Caco-2 (cell line): ENCODE results near the gene PDLIM1. TPM values are rescaled to one million over a fixed set of nuclear protein-coding genes. Genes with fewer than 3 reads are reported as not detected.
"Not testable (repeated sequence)": the region's sequence is repeated elsewhere in the genome, so short reads cannot be mapped to it uniquely, and the experiment has no call there.

Experiments used
- BruUV-seq: library from RNA; stranded (reverse); fragments of 400-500 nt; replicated peaks from 2 replicates; lab custom pipeline; 2021; lab: Mats Ljungman, UMichigan
- CTCF ChIA-PET: fragments of 300-600 bp; sonication (Branson Sonifier 250); formaldehyde crosslinking; loops from one replicate; lab custom pipeline; 2022; ENCODE audit warnings: antibody characterized with exemption; lab: Charles Lee
- POLR2A ChIA-PET: fragments of 300-600 bp; sonication (Branson Sonifier 250); formaldehyde crosslinking; loops from one replicate; lab custom pipeline; 2022; ENCODE audit warnings: antibody characterized with exemption; lab: Charles Lee
- DNase-seq, 2 experiments: peaks; one replicate each; pipeline versions ENCODE4 v3.0.0 to v3.0.0-alpha.2; 2020 to 2022
- H3K27me3 ChIP-seq: replicated peaks from 2 replicates; pipeline ENCODE4 v1.6.0; 2011; ENCODE audit warnings: low read length; ENCODE audit not compliant: control insufficient read depth, insufficient read depth
- H3K36me3 ChIP-seq: 2 replicates; pipeline ENCODE4 v1.5.1; 2011; ENCODE audit warnings: low read length; ENCODE audit not compliant: control insufficient read depth, insufficient read depth
- H3K4me1 ChIP-seq: fragments of 250-450 bp; sonication (Bioruptor Pico); 2 replicates; pipeline ENCODE4 v1.5.1; 2020; ENCODE audit warnings: mild to moderate bottlenecking
- H3K4me3 ChIP-seq: 2 replicates; pipeline ENCODE4 v1.5.1; 2011; ENCODE audit warnings: low read depth, mild to moderate bottlenecking, control low read depth, low read length
- H3K9me3 ChIP-seq: fragments of 250-450 bp; sonication (Bioruptor Pico); 2 replicates; pipeline ENCODE4 v1.5.1; 2020; ENCODE audit warnings: mild to moderate bottlenecking, moderate library complexity
- H3K27ac Mint-ChIP-seq: one replicate; pipeline ENCODE4 v1.8.0; 2022; ENCODE audit warnings: mixed read lengths; ENCODE audit not compliant: unreplicated experiment
- H3K27me3 Mint-ChIP-seq: one replicate; pipeline ENCODE4 v1.8.0; 2022; ENCODE audit warnings: mixed read lengths; ENCODE audit not compliant: insufficient read depth, unreplicated experiment
- H3K36me3 Mint-ChIP-seq: one replicate; pipeline ENCODE4 v1.8.0; 2022; ENCODE audit warnings: mild to moderate bottlenecking, mixed read lengths; ENCODE audit not compliant: insufficient read depth, unreplicated experiment
- H3K4me1 Mint-ChIP-seq: one replicate; pipeline ENCODE4 v1.8.0; 2022; ENCODE audit warnings: low read depth, mixed read lengths; ENCODE audit not compliant: unreplicated experiment
- H3K4me3 Mint-ChIP-seq: one replicate; pipeline ENCODE4 v1.8.0; 2022; ENCODE audit warnings: mild to moderate bottlenecking, moderate library complexity, mixed read lengths; ENCODE audit not compliant: unreplicated experiment
- H3K9me3 Mint-ChIP-seq: one replicate; pipeline ENCODE4 v1.8.0; 2022; ENCODE audit warnings: mixed read lengths; ENCODE audit not compliant: unreplicated experiment
- CTCF ChIP-seq, 2 experiments: fragments of 200-600 bp in 1 of 2; IDR thresholded peaks; 1 replicate in 1 of 2; 2 replicates in 1 of 2; pipeline versions ENCODE4 v1.5.1 to v1.8.0; 2011 to 2022; ENCODE audit warnings: antibody characterized with exemption in 1 of 2, control low read depth in 1 of 2, inconsistent platforms in 1 of 2, low read depth in 1 of 2, low read length in 1 of 2, mild to moderate bottlenecking in 1 of 2, moderate library complexity in 1 of 2; ENCODE audit not compliant: insufficient read depth in 1 of 2, severe bottlenecking in 1 of 2, unreplicated experiment in 1 of 2
- intact Hi-C: fragments of 100-400 bp; cut with micrococcal nuclease; formaldehyde crosslinking; loops from one replicate; pipeline ENCODE4 v1.10.0; 2022; ENCODE audit not compliant: unreplicated experiment
- total RNA-seq: library from RNA; stranded (reverse); gene quantifications from 2 replicates; pipeline ENCODE4 v1.2.3, GENCODE V29; 2022

PDLIM1 gene
- total RNA-seq, 1 experiment from 2014 or later = 506 TPM

DNA sequence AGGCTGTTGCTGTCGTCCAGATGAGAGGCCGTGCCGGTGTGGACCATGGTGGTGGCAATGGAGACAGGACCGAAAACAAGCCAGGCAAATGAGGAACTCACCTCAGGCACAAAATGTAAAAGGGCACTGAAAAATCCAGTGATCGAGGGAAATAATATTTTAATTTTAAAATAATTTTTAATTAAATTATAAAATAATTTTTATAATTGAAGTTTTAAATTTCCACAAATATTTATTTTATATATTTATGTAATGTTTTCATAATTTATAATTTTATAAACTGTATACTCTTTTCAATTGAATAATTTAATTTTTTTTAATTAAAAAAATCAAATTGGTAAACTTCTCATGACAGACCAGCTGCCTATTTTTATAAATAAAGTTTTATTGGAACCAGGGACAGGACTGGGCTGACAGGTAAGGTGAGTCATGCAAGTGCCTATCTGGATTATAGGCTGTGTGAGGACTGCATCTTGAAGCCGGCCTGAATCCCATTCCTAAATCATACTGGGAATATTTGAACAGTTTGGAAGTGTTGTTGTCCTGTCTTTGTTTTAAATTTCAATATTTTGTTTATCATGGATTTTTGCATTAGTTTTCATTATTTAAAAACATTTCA is 81.2 kb downstream of the PDLIM1 start:
- intact Hi-C loops = no loop called here
- CTCF ChIA-PET = no interaction called here

DNA sequence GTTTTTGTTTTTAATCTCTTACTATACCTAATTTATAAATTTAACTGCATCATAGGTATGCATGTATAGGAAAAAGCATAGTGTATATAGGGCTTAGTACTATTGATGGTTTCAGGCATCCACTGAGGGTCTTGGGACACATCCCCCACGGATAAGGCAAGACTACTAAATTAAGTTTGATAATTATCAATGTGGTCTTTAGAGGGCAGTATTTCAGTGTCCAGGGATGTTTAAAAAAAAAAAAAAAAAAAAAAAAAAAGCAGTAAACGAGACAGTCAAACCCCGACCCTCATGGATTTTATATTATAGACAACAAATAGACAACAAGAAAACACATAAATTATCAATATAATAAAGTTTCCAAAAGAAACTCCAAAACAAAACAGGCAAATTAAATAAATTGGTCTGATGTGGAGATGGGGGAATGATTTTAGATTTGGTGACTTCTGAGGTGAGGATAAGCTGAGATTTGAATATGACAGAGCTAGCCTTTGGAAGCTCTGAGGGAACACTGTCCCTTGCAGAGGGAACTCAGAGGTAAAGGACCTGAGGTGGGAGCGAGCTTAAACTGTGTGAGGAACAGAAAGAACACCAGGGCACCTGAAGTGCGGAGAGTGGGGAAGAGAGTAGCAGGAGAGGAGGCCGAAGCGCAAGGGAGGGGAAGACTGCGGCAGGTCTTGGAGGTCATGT is 82.0 kb downstream of the PDLIM1 start:
- BruUV-seq = no TSS peak
- Mint-ChIP-seq H3K4me1 (peaks cover 7% of the 10 kb centered on the region), H3K27me3 (no peaks in the 10 kb centered on the region), H3K36me3 (peaks cover 12% of the 10 kb centered on the region), H3K27ac (no peak overlapping the region), H3K4me3 (no peak overlapping the region), H3K9me3 (no peaks in the 10 kb centered on the region)
- no peak overlapping the region for H3K4me3 ChIP-seq
- CTCF ChIA-PET = no interaction called here
- POLR2A ChIA-PET = no interaction called here
- no peaks in the 10 kb centered on the region for H3K9me3 ChIP-seq
- H3K27me3 ChIP-seq = no peaks in the 10 kb centered on the region
- TF ChIP-seq CTCF (IDR thresholded peaks at IDR 0.05; ENCODE audit: insufficient read depth in 1 of 2, low read depth in 1 of 2, low read length in 1 of 2, severe bottlenecking in 1 of 2, unreplicated experiment in 1 of 2) = peak; percentile 22 to 37
- intact Hi-C loops = no loop called here
- H3K36me3 ChIP-seq = no peaks in the 10 kb centered on the region
- H3K4me1 ChIP-seq = no peaks in the 10 kb centered on the region
- DNase-seq = no peak

More for the DNA sequence above, 81.2 kb downstream of the PDLIM1 start:
- POLR2A ChIA-PET = no interaction called here
- no TSS peak for BruUV-seq
- H3K27me3 ChIP-seq = no peaks in the 10 kb centered on the region
- Mint-ChIP-seq H3K4me3 (no peak overlapping the region), H3K27ac (no peak overlapping the region), H3K9me3 (no peaks in the 10 kb centered on the region), H3K36me3 (peaks cover 16% of the 10 kb centered on the region), H3K27me3 (no peaks in the 10 kb centered on the region), H3K4me1 (peaks cover 8% of the 10 kb centered on the region)
- H3K4me3 ChIP-seq = no peak overlapping the region
- TF ChIP-seq CTCF (IDR thresholded peaks at IDR 0.05; ENCODE audit: insufficient read depth in 1 of 2, low read depth in 1 of 2, low read length in 1 of 2, severe bottlenecking in 1 of 2, unreplicated experiment in 1 of 2) = no peak
- no peak for DNase-seq
- no peaks in the 10 kb centered on the region for H3K36me3 ChIP-seq
- no peaks in the 10 kb centered on the region for H3K9me3 ChIP-seq
- H3K4me1 ChIP-seq = no peaks in the 10 kb centered on the region

GRCh38 chr10:95202865-95203264 is 87.9 kb downstream of the PDLIM1 start:
- H3K4me3 Mint-ChIP-seq, H3K27me3 ChIP-seq, DNase-seq, H3K9me3 Mint-ChIP-seq, H3K4me1 Mint-ChIP-seq, H3K4me1 ChIP-seq, H3K4me3 ChIP-seq, H3K27me3 Mint-ChIP-seq, BruUV-seq, H3K27ac Mint-ChIP-seq, intact Hi-C loops, H3K9me3 ChIP-seq, H3K36me3 Mint-ChIP-seq, H3K36me3 ChIP-seq, POLR2A ChIA-PET: not testable (repeated sequence)
- CTCF ChIA-PET = interaction anchor here (1.2 kb wide), 1 partner anchor 44 kb away, joined by 3 read pairs; no protein-coding TSS in a partner anchor
